Natural killer cell (primary cell): Measurements from ENCODE around the gene PRPS2. TPM values are rescaled to one million over a fixed set of nuclear protein-coding genes. Genes with fewer than 3 reads are reported as not detected.

Experiments used
- ATAC-seq, 3 donors: fragments of 150-1000 bp in 2 of 3; fragments of 200-7000 bp in 1 of 3; cut with Tn5 transposase; 1 replicate in 1 of 3; 2 replicates in 2 of 3; pipeline ENCODE4 v1.10.0; 2021; ENCODE audit warnings: mild to moderate bottlenecking in 2 of 3, moderate library complexity in 2 of 3
- DNase-seq, 2 donors: peaks; one replicate each; pipeline versions ENCODE4 v3.0.0 to v3.0.0-alpha.2; 2013 to 2021; ENCODE audit warnings: mixed read lengths in 1 of 2
- H3K27ac ChIP-seq: one replicate; pipeline ENCODE4 v1.5.1; 2013; ENCODE audit warnings: mild to moderate bottlenecking, low read length
- H3K27me3 ChIP-seq: one replicate; pipeline ENCODE4 v1.6.1; 2013; ENCODE audit warnings: low read length; ENCODE audit not compliant: control insufficient read depth, insufficient read depth
- H3K36me3 ChIP-seq: one replicate; pipeline ENCODE4 v1.6.1; 2013; ENCODE audit warnings: low read length; ENCODE audit not compliant: control insufficient read depth, insufficient read depth
- H3K4me1 ChIP-seq: one replicate; pipeline ENCODE4 v1.6.1; 2013; ENCODE audit warnings: low read length; ENCODE audit not compliant: control insufficient read depth, insufficient read depth
- H3K4me3 ChIP-seq: one replicate; pipeline ENCODE4 v1.5.1; 2013; ENCODE audit warnings: low read length
- H3K9me3 ChIP-seq: one replicate; pipeline ENCODE4 v1.6.1; 2013; ENCODE audit warnings: low read length; ENCODE audit not compliant: control insufficient read depth, insufficient read depth
- H3K27ac Mint-ChIP-seq, 2 donors: one replicate each; pipeline ENCODE4 v1.8.0; 2022; ENCODE audit warnings: mild to moderate bottlenecking in 2 of 2, mixed read lengths in 2 of 2, moderate library complexity in 1 of 2
- H3K27me3 Mint-ChIP-seq, 2 donors: one replicate each; pipeline ENCODE4 v1.8.0; 2022; ENCODE audit warnings: low read depth in 2 of 2, mixed read lengths in 2 of 2
- H3K36me3 Mint-ChIP-seq: one replicate; pipeline ENCODE4 v1.8.0; 2022; ENCODE audit warnings: mixed read lengths
- H3K4me1 Mint-ChIP-seq, 2 donors: one replicate each; pipeline ENCODE4 v1.8.0; 2022; ENCODE audit warnings: mixed read lengths in 2 of 2
- H3K4me3 Mint-ChIP-seq: one replicate; pipeline ENCODE4 v1.8.0; 2022; ENCODE audit warnings: mild to moderate bottlenecking, moderate library complexity, mixed read lengths
- H3K9me3 Mint-ChIP-seq, 2 donors: one replicate each; pipeline ENCODE4 v1.8.0; 2022; ENCODE audit warnings: mixed read lengths in 2 of 2
- CTCF ChIP-seq: fragments of 200-600 bp; IDR thresholded peaks from one replicate; pipeline ENCODE4 v1.8.0; 2022; ENCODE audit warnings: antibody characterized with exemption
- WGBS: methylation state at CpG from one replicate; pipeline ENCODE4 v1.1.7; 2013; ENCODE audit warnings: missing lambda C conversion rate; ENCODE audit not compliant: insufficient coverage; 5-methylcytosine and 5-hydroxymethylcytosine counted together
- intact Hi-C: fragments of 100-400 bp; cut with micrococcal nuclease; formaldehyde crosslinking; loops from one replicate; pipeline ENCODE4 v1.14.2; 2022
- total RNA-seq, 4 donors: library from RNA; stranded (reverse); fragments of 120-200 nt in 1 of 4; gene quantifications; one replicate each; pipeline versions ENCODE4 v1.2.3 to v1.2.4, GENCODE V29; 2013 to 2022

The PRPS2 gene
- total RNA-seq, 3 donors from 2014 or later (not counting 1 experiment from before 2014, with no cell fraction given) = 18.9 to 20.4 (median 20.1) TPM

- H3K4me3 ChIP-seq = no peak overlapping the region
- Mint-ChIP-seq H3K27ac (peak overlapping the region in 1 of 2 donors; percentile 60), H3K27me3 (peaks cover 0 to 21% of the 10 kb centered on the region in 2 donors), H3K36me3 (no peaks in the 10 kb centered on the region), H3K4me1 (peaks cover 9 to 16% of the 10 kb centered on the region in 2 donors), H3K4me3 (peak overlapping the region; percentile 85), H3K9me3 (no peaks in the 10 kb centered on the region)
- H3K36me3 ChIP-seq = no peaks in the 10 kb centered on the region
- H3K9me3 ChIP-seq = no peaks in the 10 kb centered on the region
- intact Hi-C loops = no loop called here
- H3K4me1 ChIP-seq = peaks cover 5% of the 10 kb centered on the region
- WGBS = 95% methylated on average over 3 of the region's 3 CpGs
- H3K27me3 ChIP-seq = no peaks in the 10 kb centered on the region
- TF ChIP-seq CTCF = no peak
- H3K27ac ChIP-seq = no peak overlapping the region
- ATAC-seq (no peak), DNase-seq (no peak)
These were observed 1.5 kb downstream of the PRPS2 start for GRCh38 chrX:12792711-12793110.

- WGBS = over 99% methylated on average over 6 of the region's 6 CpGs
- Histone ChIP-seq H3K9me3 (no peaks in the 10 kb centered on the region), H3K4me1 (peaks cover 5% of the 10 kb centered on the region), H3K27ac (no peak overlapping the region), H3K36me3 (no peaks in the 10 kb centered on the region), H3K4me3 (no peak overlapping the region), H3K27me3 (no peaks in the 10 kb centered on the region)
- H3K27ac Mint-ChIP-seq = no peak overlapping the region
- no peak for ATAC-seq
- peaks cover 12 to 16% of the 10 kb centered on the region in 2 donors for H3K4me1 Mint-ChIP-seq
- no peaks in the 10 kb centered on the region for H3K36me3 Mint-ChIP-seq
- no peak for TF ChIP-seq CTCF
- no peak overlapping the region for H3K4me3 Mint-ChIP-seq
- no peak for DNase-seq
- H3K9me3 Mint-ChIP-seq = no peaks in the 10 kb centered on the region
- intact Hi-C loops = no loop called here
- H3K27me3 Mint-ChIP-seq = peaks cover 0 to 11% of the 10 kb centered on the region in 2 donors
These were observed 3.4 kb downstream of the PRPS2 start for GRCh38 chrX:12794654-12795053.

GRCh38 chrX:12798601-12799000 lies 7.4 kb downstream of the PRPS2 start:
- no peak for ATAC-seq
- Histone ChIP-seq H3K27ac (no peak overlapping the region), H3K9me3 (no peaks in the 10 kb centered on the region), H3K36me3 (no peaks in the 10 kb centered on the region), H3K4me3 (no peak overlapping the region), H3K27me3 (no peaks in the 10 kb centered on the region), H3K4me1 (no peaks in the 10 kb centered on the region)
- no peaks in the 10 kb centered on the region for H3K27me3 Mint-ChIP-seq
- peaks cover 0 to 4% of the 10 kb centered on the region in 2 donors for H3K4me1 Mint-ChIP-seq
- H3K36me3 Mint-ChIP-seq = no peaks in the 10 kb centered on the region
- no peak overlapping the region for H3K4me3 Mint-ChIP-seq
- TF ChIP-seq CTCF = no peak
- WGBS = 92% methylated on average over 3 of the region's 3 CpGs
- DNase-seq = no peak
- intact Hi-C loops = no loop called here
- no peak overlapping the region for H3K27ac Mint-ChIP-seq
- H3K9me3 Mint-ChIP-seq = no peaks in the 10 kb centered on the region

GRCh38 chrX:12799118-12799517 lies 7.9 kb downstream of the PRPS2 start:
- ATAC-seq (no peak), DNase-seq (no peak)
- intact Hi-C loops = no loop called here
- Mint-ChIP-seq H3K27ac (no peak overlapping the region), H3K4me3 (no peak overlapping the region), H3K9me3 (no peaks in the 10 kb centered on the region), H3K27me3 (no peaks in the 10 kb centered on the region), H3K4me1 (peaks cover 0 to 4% of the 10 kb centered on the region in 2 donors), H3K36me3 (no peaks in the 10 kb centered on the region)
- no peaks in the 10 kb centered on the region for H3K36me3 ChIP-seq
- no peak overlapping the region for H3K4me3 ChIP-seq
- no peaks in the 10 kb centered on the region for H3K27me3 ChIP-seq
- H3K4me1 ChIP-seq = no peaks in the 10 kb centered on the region
- WGBS = 98% methylated on average over 13 of the region's 13 CpGs
- TF ChIP-seq CTCF = no peak
- H3K9me3 ChIP-seq = no peaks in the 10 kb centered on the region
- no peak overlapping the region for H3K27ac ChIP-seq
